DMS 273 (cell line): Measurements from ENCODE around the gene GNG13.

Experiments used
- DNase-seq: peaks from one replicate; lab custom pipeline; 2025; ENCODE audit not compliant: unreplicated experiment; lab: John Stamatoyannopoulos, UW

The GNG13 gene

DNA sequence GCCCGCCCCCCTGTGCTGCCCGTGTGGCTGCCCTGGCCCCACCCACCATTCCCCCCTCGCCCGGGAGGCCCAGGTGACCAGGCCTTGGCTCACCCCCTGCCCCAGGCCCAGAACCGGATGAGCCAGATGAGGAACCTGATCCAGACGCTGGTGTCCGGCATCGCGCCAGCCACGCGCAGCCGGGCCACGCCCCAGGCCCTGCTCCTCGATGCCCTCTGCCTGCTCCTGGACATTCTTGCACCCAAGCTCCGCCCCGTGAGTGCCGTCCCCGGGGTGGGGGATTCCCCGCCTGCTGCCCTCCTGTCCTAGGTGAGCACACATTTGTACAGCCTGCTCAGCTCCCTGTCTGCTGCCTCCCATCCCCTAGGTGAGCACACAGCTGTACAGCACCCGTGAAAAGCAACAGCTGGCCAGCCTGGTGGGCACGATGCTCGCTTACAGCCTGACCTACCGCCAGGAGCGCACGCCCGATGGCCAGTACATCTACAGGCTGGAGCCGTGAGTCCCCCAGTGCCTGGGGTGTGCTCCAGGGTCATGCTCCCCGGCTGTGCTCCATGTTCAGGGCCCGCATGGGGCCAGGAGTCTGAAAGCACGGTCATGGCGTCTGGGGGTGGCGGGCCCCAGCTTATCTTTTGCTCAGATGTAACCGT, 4.8 kb downstream of the GNG13 start:
- DNase-seq = no peak

DNA sequence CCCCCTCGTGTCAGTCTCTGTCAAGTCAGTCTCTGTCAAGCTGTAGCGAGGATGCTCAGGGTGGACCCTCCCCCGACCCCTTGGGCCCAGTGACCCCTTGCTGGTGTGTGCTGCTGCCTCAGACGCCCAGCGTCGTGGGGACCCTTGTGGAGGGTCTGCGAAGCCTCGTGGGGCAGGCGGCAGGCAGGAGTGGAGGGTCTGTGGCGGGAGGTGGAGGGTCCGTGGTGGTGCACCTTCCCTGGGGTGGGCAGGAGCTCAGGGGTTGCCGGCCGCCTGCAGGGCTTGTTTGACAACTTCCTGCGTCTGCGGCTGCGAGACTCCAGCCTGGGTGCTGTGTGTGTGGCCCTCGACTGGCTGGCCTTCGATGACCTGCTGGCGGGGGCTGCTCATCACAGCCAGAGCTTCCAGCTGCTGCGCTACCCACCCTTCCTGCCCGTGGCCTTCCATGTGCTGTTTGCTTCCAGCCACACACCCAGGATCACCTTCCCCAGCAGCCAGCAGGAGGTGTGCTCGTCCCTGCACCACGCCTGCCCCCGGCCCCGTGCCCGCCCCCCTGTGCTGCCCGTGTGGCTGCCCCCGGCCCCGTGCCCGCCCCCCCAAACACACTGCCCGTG, 5.6 kb downstream of the GNG13 start:
- DNase-seq = peak; percentile 52

DNA sequence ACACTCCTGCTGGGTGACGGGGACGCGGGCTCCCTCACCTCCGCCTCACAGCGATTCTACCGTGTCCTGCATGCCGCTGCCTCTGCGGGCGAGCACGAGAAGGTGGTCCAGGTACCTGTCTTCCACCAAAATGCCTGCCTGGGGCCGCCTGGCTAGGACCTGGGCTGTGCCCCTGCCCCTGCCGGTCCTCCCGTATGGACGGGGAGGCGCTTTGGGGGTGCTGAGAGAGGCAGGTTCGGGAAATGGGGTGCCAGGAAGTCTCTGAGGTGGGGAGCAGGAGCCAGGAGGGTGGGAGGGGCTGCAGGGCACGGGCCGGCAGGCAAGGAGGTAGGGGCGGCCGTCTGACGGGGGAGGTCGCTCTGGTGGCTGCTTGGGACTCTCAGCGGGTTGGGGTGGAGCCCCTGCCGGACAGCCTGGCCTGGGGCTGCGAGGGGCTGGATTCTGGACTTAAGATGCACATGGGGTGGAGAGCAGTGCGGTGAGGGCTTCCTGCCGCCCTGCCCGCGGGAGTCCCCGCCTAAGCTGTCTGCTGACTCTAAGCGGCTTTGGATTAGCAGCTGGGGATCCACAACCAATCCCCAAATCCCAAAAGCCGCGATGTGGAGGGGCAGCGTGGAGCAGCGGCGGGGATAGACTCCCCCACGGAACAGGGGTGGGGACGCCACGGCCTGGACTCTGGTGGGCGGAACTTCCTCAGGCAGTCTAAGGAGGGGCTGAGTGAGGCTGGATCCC, 6.3 kb downstream of the GNG13 start:
- peak; percentile 35 for DNase-seq

DNA sequence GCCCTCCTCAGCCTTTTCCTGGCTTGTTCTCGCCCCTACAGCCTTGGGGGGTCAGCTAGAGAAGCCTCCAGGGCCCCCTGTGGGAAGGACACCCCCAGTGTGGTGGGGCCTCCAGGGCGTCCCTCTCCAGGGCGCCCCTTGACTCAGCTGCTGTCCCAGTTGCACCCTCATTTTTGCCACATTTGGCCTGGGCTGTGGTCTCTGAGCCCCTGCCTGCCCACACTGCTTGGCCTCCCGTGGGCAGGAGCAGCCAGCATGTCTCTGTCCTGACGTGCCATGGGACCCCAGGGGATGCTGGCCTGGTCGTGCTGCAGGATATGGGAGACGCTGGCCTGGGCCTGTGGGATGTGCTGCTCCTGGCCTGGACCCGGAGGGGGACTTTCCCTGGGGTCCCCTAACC, 7.1 kb downstream of the GNG13 start:
- DNase-seq = no peak

DNA sequence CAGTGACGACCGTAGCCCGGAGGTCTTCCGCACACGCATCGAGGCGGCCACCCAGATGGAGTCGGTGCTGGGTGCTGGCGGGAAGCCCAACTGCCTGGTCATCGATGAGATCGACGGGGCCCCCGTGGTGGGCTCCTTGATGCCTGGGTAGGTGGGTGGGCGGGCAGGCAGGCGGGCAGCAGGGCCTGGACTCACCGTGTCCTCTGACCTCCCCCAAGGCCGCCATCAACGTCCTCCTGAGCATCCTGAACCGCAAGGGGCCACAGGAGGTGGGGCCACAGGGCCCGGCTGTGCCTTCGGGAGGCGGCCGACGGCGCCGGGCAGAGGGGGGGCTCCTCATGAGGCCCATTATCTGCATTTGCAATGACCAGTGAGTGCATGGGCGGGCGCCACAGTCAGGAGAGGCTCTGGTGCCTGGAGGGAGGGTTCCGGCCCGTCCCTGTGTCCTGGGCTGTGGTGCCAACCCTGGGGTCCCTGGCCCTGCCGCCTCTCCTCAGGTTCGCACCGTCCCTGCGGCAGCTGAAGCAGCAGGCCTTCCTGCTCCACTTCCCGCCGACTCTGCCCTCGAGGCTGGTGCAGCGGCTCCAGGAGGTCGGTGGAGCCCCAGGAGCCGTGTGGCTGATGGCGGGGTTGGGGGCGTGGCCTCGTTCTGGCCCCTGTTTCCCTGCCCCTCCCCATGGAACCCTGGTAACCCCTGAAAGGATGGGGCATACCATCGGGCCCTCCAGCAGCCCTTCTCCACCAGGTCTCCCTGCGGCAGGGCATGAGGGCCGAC, 8.1 kb downstream of the GNG13 start:
- DNase-seq = no peak

DNA sequence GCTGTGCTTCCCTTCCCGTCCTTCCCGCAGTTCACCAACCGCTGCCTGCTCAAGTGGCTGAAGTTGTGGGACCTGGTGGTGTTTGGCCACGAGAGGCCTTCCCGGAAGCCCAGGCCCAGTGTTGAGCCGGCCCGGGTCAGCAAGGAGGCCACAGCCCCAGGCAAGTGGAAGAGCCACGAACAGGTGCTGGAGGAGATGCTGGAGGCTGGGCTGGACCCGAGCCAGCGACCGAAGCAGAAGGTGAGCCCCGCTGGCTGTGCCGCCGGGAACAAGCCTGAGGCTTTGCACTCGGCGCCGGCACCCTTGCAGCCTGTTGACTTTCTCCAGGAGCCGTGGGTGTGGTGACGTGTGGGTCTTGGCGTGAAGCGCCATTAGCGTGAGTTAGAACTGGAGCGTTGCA, 9.4 kb downstream of the GNG13 start:
- no peak for DNase-seq

DNA sequence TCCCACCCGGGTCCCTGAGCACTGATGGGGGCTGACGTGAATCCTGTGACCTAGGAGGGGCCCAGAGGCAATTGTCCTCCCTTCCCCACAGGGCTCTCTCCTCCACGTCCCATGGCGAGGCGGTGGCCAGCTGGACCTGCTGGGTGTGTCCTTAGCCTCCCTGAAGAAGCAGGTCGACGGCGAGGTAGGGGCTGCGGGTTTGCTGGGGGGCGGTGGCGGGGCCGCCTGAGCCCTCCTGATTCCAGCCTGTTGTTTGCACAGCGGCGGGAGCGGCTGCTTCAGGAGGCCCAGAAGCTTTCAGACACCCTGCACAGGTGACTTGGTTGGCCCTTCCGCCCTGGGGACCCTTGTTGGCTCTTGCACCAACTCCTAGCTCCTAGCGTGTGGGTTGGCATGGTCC, 10.4 kb downstream of the GNG13 start:
- no peak for DNase-seq

DNA sequence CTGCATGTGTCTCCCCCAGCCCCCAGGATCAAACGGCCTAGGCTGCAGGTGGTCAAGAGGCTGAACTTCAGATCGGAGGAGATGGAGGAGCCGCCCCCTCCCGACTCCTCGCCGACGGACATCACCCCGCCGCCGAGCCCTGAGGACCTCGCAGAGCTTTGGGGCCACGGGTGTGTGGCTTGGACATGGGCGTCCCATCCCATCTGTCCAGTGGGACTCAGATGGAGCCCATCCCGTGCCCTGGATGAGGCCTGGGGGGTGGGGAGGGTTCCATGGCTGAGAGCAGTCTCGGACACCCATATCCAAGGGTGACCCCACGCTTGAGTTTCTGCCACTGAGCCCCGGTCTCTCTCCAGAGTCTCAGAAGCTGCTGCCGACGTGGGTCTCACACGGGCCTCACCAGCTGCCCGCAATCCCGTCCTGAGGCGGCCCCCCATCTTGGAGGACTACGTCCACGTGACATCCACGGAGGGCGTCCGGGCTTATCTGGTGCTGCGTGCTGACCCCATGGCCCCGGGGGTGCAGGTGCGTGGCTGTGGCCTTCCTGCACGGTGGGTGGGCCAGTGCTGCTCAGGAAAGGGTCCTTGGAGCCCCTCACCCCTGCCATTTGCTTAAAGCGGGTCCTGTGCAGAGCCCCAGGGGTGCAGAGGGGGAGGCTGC, 11.2 kb downstream of the GNG13 start:
- no peak for DNase-seq

DNA sequence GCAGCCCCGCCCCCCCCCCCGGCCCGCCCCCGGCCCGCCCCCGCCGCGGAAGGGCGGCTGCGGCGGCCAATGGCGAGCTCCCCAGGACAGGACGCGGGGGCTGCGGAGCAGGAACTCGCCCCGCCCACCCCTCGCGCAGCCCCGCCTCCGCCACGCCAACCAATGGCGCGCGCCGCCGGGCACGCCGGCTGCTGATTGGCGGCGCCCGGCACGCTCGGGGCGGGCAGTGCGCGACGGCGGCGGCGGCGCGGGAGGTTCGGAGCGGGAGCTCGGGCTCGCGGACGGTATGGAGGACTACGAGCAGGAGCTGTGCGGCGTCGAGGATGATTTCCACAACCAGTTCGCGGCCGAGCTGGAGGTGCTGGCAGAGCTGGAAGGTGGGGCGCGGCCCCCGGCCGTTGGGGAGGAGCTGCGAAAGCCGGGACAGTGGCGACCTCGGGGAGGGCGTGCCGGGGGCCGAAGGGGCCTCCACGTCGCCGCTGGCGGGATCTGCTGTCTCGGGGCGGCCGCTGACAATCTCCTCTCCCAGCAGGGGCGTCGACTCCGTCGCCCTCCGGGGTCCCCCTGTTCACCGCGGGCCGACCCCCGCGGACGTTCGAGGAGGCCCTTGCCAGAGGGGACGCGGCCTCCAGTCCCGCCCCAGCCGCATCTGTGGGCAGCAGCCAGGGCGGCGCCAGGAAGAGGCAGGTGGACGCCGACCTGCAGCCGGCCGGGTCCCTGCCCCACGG, 12.0 kb downstream of the GNG13 start, which contains the start of gene CHTF18:
Gene CHTF18 (plus strand): TSS at position 222 of the 728 bp plus-strand sequence. CDS start 65 bp downstream, at position 287.
- peak; percentile 97 for DNase-seq

DNA sequence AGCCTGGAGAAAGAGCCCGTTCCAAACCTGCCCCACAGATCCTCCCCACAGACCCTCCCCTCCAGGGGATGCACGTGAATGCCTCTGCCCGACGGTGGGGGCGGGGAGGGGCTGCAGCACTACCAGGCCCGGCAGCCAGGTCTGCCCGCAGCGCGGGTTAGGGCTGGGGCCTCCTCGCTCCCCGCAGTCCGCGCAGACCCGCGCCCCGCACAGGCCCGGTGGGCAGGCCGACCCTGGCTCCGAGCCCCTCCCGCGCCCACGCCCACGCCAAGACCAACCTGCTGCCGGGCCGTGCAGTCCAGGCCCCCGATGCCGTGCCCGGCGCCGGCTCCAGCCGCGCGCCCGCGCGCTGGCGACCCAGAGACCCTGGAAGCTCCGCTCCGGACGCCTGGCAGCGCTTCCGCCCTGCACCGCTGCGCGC, 12.5 kb downstream of the GNG13 start, which contains the start of gene RPUSD1:
Gene RPUSD1 (minus strand): TSS at position 404 of the 421 bp plus-strand sequence. CDS start 644 bp downstream, outside the sequence.
- peak; percentile 75 for DNase-seq

DNA sequence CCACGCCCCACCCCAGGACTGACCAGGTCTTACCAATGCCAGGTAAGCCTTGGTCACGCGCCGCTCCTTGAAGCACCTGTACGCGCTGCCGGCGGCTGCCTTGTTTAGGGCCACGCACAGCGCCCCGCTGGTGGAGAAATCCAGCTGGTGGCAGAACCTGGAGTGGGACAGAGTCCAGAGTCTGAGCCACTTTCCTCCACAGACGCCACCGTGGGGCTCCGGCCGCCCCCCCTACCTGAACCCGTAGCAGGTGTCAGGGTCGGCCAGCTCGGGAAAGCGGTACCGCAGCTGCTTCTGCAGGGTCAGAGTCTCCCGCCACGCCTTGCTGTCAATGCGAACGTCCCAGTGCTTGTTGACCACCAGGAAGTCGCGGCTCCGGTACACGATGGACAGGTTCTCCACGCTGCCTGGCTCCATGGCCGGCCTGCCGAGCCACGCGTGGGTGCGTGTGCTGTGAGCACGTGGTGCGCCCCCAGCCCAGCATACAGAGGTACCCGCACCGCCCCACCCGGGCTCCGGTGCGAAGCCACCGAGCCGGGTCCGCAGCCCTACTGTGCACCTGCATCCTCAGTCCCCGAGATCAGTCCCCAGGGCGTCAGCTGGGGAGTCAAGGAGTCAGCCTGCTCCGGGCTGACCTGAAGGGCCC, 13.1 kb downstream of the GNG13 start:
- DNase-seq = no peak

DNA sequence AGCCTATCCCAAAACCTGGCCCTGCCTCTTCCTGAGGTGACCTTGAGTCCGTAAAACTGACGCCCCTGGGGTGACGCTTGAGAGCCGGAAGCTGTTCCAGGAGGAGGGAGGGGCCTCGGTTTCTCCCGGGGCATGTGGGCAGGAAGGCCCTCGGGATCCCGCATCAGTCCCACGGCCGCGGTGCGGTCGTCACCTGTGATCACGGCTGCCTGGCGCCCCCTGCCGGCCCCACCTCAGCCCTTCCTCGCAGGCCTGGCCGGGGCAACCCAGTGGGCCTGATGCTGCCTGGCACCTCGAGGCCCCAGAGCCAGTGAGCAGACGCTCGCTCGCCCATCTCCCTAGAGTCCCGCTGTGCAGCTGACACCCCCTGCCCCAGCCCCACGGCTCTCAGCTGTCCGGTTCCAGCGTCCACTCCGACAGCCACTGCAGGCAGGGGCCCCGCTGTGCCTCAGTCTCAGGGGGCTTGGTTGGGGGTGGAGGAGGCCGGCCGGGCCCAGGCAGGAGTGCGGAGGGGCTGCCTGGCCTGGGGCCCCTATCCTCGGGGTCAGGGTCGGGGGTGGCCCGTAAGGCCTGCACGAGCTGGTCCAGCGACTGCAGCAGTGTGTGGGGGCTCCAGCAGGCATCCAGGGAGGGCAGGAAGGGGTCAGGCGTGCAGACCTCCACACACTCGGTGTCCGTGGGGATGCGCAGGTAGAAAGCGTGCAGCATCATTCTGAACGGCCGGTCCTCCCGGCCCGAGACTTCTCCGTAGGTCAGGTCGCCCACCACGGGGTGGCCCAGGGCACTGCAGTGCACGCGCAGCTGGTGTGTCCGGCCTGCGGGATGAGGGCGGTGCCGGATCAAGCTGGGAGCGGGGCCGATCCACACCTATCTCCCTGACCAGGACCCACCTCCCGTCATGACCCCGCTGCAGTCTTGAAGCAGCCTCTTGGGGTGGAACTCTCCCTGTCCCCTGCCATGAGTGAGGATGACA, 14.7 kb downstream of the GNG13 start:
- peak; percentile 84 for DNase-seq

DNA sequence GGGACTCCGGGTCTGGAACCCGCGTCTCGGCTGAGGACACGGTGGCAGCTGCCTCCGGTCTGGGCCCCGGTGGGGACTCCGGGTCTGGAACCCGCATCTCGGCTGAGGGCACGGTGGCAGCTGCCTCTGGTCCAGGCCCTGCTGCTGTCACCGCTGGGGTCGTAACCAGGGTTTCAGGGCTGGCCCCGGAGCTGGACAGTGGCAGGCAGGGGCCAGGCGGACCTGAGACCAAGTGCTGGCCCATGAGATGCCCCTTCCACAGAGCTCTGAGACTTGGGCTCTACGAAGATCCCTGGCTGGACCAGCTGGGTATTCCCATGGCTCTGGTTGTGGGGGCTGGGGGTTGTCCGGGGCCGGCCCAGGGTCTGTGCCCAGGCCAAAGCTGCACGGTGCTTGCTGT, 16.1 kb downstream of the GNG13 start:
- no peak for DNase-seq

DNA sequence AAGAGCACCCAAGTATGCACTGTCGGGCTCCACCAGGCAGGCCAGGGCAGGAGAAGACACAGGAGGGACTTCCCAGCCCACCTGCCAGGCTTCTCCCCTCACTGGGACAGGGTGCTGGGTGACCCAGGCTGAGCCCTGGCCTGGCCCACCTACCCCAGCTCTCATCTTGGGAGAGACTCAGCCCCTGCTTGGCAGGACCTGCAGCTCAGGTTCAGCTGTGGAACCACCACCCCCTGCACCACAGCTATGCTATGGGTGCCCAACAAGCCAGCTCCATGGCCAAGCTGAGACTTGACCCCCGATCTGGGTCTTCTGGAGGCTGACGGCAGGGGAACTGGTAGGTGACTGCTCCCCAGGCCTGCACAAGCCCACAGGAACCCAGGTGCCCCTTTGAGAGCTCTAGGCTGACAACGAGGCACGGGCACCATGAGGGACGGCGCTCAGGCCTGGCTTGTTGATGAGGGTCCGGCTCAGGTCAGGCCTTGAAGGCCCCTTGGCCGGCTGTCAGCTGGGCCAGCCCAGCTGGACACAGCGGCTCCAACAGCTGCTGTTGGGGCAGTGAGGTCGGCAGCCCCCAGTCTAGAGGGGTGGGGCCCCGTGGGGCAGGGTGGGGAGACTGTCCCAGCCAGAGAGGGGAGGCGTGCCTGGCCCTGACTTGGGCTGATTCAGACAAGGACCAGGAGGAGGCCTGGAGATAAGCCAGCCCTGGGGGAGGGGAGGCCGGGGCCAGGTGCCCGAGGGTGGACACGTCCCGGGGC, 17.0 kb downstream of the GNG13 start:
- DNase-seq = no peak

DNA sequence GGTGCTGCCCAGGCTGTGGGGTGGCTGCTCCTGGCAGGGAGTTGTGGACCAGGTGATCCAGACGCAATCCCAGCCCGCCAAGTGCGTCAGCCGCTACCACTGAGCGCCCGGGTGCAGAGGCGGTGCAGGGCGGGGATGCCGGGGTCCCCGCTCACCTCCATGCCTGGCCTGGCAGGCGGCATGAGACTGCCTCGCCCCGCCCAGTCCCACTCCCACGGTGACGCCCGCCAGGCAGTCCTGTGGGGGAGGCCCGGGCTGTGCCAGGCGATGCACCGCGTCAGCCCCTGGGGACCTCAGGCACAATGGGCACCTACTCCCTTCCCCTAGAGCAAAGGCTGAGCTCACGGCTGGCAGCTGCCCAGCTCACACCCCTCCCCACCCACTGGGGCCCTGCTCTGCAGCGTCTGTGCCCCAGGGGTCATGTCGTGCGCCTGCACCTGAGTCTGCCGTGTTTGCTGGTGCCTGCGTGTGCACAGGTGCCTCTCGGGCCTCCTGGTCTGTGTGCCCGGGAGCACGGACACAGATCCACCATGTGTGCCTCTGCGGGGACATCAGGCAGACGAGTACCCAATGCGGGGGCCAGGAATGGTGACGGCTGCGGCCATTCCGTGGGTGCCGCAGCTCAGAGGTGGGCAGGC, 17.6 kb downstream of the GNG13 start:
- peak; percentile 69 for DNase-seq

DNA sequence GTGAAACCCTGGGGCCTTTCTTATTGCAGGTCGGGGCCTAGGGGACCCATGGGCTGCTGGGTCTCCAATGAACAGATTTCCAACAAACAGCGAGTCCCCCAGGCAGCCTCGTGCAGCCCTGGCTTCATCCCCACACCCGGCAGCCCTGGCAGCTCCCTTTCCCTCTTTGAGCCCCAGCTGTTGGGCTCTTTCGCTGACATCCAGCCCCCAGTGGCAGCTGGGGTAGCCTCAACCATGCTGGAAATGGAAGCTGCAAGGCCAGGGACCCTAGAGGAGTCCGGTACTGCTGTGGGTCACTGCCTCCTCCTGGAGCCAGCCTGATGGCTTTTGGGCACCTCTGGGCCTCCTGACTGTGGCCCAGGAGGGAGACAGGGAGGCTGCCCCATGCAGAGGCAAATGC, 18.3 kb downstream of the GNG13 start:
- peak; percentile 81 for DNase-seq

DNA sequence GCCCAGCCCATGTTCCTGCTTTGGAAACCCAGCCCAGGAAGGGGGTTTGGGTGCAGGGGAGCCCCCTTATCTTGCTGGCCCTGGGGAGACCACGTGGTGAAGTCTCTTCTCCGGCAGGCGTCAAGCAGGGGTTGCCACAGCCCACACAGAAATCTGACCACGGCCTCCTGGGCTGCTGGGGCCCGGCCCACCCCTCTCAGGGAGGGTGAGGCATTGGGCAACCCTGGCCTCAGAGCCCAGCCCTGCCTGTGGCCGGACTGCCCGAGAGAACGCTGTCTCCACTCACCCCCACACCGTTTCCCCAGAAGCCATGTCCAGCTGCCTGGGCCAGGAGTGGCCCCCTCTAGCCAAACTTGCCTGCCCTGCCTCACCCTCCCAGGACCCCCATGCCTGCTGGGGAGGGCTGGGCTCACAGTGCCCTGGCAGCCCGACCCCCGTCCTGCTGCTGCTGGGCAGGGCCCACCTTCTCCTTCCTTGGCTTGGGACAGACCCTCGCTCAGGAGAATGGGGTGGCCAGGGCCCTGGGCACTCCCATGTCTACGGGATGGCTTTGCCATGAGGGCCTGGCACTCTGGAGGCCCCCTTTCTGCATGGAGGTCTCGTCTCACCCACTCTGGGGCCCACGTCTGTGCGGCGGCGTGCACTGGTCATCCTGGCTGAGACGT, 19.1 kb downstream of the GNG13 start:
- no peak for DNase-seq
